Loucy (cell line): Measurements from ENCODE around the gene ST3GAL5.

Experiments
- CTCF ChIP-seq: fragments of 200-600 bp; sonication (generic); conservative IDR thresholded peaks from 2 replicates; pipeline ENCODE4 v1.5.1; 2014; ENCODE audit warnings: mild to moderate bottlenecking, antibody characterized with exemption, low read length
- EZH2phosphoT487 ChIP-seq: fragments of 200-600 bp; IDR thresholded peaks from 2 replicates; pipeline ENCODE4 v1.6.1; 2018; ENCODE audit warnings: antibody characterized with exemption, mild to moderate bottlenecking, moderate library complexity, borderline replicate concordance

GRCh38 chr2:85819811-85820510 lies 68.8 kb downstream of the ST3GAL5 start:
- no peak for TF ChIP-seq CTCF
- no peak for TF ChIP-seq EZH2phosphoT487
